GM06990 (cell line): ENCODE measurements around the gene SERINC1.

ENCODE experiments used
- DNase-seq: peaks from one replicate; pipeline ENCODE4 v3.0.0-alpha.2; 2011; ENCODE audit not compliant: insufficient read length; ENCODE audit errors: extremely low read depth
- H3K27me3 ChIP-seq: replicated peaks from 2 replicates; pipeline ENCODE4 v1.6.0; 2011; ENCODE audit warnings: low read length; ENCODE audit not compliant: control insufficient read depth, insufficient read depth
- H3K36me3 ChIP-seq: 2 replicates; pipeline ENCODE4 v1.5.1; 2011; ENCODE audit warnings: low read length; ENCODE audit not compliant: control insufficient read depth, insufficient read depth
- H3K4me3 ChIP-seq: replicated peaks from 2 replicates; pipeline ENCODE4 v1.5.1; 2011; ENCODE audit warnings: low read depth, mild to moderate bottlenecking, control low read depth, low read length
- TF ChIP-seq, protein P1 (sequence below): IDR thresholded peaks from 2 replicates; pipeline ENCODE4 v1.5.1; 2011; ENCODE audit warnings: low read length, control low read depth, mild to moderate bottlenecking, inconsistent platforms; ENCODE audit not compliant: insufficient read depth, poor library complexity, severe bottlenecking

The SERINC1 gene

DNA sequence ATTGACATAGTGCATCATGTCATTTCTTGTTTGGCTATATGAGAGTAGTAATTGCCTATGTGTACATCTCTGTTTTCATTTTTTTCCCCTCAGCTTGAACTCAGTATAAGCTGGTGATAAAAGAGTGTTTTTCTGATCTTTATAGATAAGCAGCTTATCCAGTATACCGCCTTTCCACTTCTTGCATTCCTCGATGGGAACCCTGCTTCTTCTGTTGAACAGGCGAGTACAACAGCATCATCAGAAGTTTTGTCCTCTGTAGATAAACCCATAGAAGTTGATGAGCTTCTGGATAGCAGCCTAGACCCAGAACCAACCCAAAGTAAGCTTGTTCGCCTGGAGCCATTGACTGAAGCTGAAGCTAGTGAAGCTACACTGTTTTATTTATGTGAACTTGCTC lies 39.8 kb downstream of the SERINC1 start:
- TF ChIP-seq, protein P1, sequence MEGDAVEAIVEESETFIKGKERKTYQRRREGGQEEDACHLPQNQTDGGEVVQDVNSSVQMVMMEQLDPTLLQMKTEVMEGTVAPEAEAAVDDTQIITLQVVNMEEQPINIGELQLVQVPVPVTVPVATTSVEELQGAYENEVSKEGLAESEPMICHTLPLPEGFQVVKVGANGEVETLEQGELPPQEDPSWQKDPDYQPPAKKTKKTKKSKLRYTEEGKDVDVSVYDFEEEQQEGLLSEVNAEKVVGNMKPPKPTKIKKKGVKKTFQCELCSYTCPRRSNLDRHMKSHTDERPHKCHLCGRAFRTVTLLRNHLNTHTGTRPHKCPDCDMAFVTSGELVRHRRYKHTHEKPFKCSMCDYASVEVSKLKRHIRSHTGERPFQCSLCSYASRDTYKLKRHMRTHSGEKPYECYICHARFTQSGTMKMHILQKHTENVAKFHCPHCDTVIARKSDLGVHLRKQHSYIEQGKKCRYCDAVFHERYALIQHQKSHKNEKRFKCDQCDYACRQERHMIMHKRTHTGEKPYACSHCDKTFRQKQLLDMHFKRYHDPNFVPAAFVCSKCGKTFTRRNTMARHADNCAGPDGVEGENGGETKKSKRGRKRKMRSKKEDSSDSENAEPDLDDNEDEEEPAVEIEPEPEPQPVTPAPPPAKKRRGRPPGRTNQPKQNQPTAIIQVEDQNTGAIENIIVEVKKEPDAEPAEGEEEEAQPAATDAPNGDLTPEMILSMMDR, result no peak
- DNase-seq, result no peak
- H3K27me3 ChIP-seq, result no peaks in the 10 kb centered on the region
- H3K36me3 ChIP-seq, result peaks cover 4% of the 10 kb centered on the region
- no peak overlapping the region for H3K4me3 ChIP-seq

DNA sequence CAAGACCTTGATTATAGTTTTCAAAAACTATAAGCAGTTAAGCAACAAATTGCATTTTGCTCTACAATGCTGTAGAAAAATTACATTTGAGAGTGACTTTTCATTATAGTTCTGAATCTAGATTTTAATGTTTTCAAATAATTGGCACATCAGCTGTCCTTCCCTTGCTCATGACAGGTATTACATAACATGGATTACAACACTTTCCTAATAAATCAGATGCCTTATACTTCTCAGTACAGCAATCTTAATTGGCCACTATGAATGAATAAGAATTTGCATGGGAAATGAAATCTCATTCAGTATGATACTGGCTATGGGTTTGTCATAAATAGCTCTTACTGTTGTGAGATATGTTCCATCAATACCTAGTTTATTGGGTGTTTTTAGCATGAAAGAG lies 42.3 kb downstream of the SERINC1 start:
- Histone ChIP-seq H3K27me3 (no peaks in the 10 kb centered on the region), H3K36me3 (peaks cover 2% of the 10 kb centered on the region; the same call in 1 of the 2 replicates), H3K4me3 (no peak overlapping the region)
- DNase-seq, result no peak
- TF ChIP-seq, protein P1, result no peak

GRCh38 chr6:122428781-122429180 lies 42.8 kb downstream of the SERINC1 start:
- peaks cover 2% of the 10 kb centered on the region for H3K36me3 ChIP-seq
- DNase-seq, result no peak
- H3K4me3 ChIP-seq, result no peak overlapping the region
- H3K27me3 ChIP-seq, result no peaks in the 10 kb centered on the region
- TF ChIP-seq, protein P1, result no peak

- H3K4me3 ChIP-seq, result no peak overlapping the region
- no peaks in the 10 kb centered on the region; the same call in none of the 2 replicates for H3K36me3 ChIP-seq
- DNase-seq, result no peak
- no peaks in the 10 kb centered on the region for H3K27me3 ChIP-seq
- TF ChIP-seq, protein P1, result no peak
Observed at GRCh38 chr6:122426597-122426996, 45.0 kb downstream of the SERINC1 start.

DNA sequence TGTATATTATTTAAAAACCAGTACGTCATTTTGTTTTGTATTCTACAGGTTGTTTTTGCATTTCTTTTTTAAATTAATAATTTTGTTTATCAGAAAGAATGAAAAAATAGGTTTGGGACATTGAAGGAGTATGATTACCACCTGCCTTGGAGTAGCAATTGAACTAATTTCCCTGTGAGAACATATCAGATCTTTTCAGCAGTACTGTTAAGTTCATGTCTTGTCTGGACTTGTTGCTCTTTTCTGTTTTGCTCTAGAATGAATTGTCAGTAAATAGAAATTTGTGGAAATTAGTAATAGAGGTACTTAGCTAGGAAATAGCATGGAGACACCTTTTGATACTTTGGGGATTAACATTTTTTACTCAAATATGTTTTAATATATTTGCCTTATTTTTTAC lies 47.9 kb downstream of the SERINC1 start:
- DNase-seq, result no peak
- H3K36me3 ChIP-seq, result no peaks in the 10 kb centered on the region; the same call in none of the 2 replicates
- no peak overlapping the region for H3K4me3 ChIP-seq
- TF ChIP-seq, protein P1, result no peak
- no peaks in the 10 kb centered on the region for H3K27me3 ChIP-seq
